Activated T-helper 1 cell treated with Interleukin-2 at 50 U/mL for 16 hours (primary cell): ENCODE measurements around the gene SLC22A23.

Experiments
- DNase-seq: peaks from one replicate; pipeline ENCODE4 v3.0.0-alpha.2; 2020; ENCODE audit warnings: low read depth

SLC22A23 gene

DNA sequence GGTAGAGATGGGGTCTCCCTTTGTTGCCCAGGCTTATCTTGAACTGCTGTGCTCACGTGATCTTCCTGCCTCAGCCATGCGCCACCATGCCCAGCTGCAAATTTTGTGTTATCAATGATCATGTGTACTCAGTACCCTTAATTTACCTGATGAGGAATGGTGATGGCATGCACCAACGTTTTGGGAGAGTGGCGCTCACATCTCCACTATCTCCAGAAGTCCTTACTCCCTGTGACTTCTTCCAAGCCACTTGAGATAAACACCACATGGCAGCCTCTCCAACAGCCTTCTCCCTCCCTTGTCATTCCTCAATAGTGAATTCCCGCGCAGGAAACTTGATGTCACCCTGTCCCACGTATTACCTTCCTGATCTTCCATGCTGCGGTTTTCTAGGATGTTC, 140.0 kb downstream of the SLC22A23 start:
- DNase-seq = no peak

- no peak for DNase-seq
These were observed 140.5 kb downstream of the SLC22A23 start for GRCh38 chr6:3316331-3316730.

DNA sequence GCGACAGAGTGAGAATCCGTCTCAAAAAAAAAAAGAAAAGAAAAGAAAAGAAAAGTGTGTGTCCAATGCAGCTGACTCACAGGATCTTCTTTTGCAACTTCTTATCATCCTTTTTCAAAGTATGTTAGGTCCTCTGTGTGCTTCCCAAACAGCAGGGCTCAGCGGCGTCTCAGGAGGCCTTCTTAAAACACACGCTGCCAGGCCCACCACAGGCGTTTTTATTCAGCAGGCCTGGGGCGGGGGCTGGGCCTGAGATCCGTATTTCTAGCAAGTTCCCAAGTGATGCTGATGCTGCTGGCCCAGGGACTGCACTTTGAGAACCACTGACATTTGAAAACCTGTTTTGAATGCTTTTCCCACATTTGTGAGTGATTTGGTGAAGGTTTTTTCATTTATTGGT, 141.0 kb downstream of the SLC22A23 start:
- no peak for DNase-seq

GRCh38 chr6:3314621-3315467, 142.0 kb downstream of the SLC22A23 start:
- DNase-seq = no peak

GRCh38 chr6:3314176-3314575, 142.7 kb downstream of the SLC22A23 start:
- no peak for DNase-seq

DNA sequence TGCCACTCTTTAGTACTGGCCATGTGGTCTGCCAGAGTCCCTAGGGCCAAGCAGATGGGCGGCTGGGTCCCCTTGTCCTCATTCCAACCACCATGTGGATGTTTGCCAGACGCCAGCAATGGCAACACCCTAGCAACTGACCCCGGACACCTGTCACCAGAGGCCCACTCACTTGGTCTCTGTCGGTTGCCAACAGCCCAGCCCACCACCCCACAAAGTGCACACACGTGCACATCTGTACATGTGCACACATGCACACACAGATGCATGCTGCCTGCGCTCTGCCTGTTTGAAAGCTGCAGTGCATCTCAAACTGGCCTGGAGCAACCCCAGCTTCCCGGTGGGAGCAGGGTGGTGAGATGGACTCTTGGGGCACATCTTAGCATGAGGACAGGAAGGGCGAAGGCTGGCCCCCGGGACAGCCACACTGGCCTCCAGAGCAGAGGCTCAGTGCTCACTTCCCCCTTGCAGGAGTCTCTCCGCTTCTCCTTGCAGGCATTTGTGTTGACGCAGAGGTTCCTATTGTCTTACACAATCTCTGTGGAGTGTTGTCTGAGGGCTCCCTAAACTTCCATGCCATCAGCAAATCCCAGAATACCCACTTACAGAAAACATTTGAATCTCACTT, 144.1 kb downstream of the SLC22A23 start:
- no peak for DNase-seq

- DNase-seq = no peak
These were observed 145.0 kb downstream of the SLC22A23 start for GRCh38 chr6:3311826-3312225.

GRCh38 chr6:3310703-3311102, 146.1 kb downstream of the SLC22A23 start:
- no peak for DNase-seq

DNA sequence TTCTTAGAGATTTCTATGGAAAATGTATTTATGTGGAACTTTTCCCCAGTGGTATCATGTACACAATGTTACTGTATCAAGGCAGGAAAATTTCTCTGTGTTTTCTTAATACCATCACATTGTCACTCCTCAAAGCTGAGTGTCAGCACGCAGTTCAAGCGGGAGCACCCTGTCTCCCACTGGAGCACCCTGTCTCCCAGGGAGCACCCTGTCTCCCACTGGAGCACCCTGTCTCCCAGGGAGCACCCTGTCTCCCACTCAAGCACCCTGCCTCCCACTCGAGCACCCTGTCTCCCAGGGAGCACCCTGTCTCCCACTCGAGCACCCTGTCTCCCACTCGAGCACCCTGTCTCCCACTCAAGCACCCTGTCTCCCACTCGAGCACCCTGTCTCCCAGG, 146.8 kb downstream of the SLC22A23 start:
- no peak for DNase-seq

GRCh38 chr6:3309391-3310050, 147.3 kb downstream of the SLC22A23 start:
- DNase-seq = no peak

DNA sequence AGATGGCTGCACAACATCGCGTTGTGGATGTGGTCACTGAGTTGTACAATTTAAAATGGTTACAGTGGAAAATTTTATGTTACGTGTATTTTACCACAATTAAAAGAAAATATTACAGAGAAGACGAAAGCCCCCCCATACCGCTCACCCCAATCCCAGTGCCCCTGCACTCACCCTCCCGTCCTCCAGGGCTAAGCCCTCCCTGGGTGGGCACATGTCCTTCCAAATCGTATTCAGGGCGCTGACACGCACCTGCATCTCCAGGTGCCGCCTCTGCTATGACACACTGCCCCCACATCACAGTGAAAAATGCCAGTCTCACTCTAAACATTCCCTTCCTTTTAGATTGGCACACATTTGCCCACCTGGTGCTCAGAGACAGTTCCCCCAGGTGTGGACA, 148.7 kb downstream of the SLC22A23 start:
- DNase-seq = no peak

DNA sequence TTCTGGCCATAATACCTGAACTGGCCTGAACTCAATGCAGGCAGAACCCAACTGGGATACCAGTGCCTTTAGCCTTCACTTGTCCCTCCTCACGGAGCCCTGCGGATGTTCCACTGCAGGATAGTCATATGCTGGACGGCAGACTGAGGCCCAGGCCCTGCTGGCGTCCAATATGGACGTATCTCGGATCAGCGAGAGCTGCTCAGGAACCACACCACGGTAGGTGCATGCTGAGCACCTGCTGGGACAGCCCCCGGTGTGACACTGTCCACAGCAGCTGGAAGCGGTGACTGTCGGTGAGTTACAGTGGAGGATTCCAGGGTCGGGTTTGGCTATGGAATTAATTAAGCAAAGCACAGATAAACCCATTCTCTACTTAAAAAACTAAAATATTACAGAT, 149.4 kb downstream of the SLC22A23 start:
- no peak for DNase-seq

GRCh38 chr6:3306848-3307247, 150.0 kb downstream of the SLC22A23 start:
- DNase-seq = no peak

- DNase-seq = no peak
These were observed 151.0 kb downstream of the SLC22A23 start for GRCh38 chr6:3305831-3306230.

- DNase-seq = no peak
These were observed 151.7 kb downstream of the SLC22A23 start for GRCh38 chr6:3305216-3305565.

- DNase-seq = no peak
These were observed 152.2 kb downstream of the SLC22A23 start for GRCh38 chr6:3304500-3305215.

GRCh38 chr6:3303795-3304411, 152.9 kb downstream of the SLC22A23 start:
- no peak for DNase-seq

- DNase-seq = no peak
These were observed 155.3 kb downstream of the SLC22A23 start for GRCh38 chr6:3301506-3301905.

DNA sequence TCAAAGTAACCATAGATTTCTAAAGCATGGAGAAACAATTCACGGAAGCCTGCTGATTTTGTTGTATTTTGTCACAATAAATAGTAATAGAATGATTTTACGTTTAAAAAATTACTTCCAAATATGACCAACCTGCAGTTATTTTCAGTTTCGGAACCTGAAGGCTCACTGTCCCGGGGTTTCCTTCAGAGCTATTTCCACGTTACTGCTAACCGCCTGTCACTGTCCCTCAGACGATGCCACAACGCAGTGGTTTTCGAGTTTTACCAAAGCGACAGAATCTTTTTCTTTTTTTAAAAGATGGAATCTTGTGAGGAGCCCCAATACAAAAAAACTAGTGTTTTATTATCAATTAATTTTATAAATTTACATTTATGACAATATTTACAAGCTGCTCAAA, 157.6 kb downstream of the SLC22A23 start:
- no peak for DNase-seq

- no peak for DNase-seq
These were observed 158.9 kb downstream of the SLC22A23 start for GRCh38 chr6:3297909-3298308.

DNA sequence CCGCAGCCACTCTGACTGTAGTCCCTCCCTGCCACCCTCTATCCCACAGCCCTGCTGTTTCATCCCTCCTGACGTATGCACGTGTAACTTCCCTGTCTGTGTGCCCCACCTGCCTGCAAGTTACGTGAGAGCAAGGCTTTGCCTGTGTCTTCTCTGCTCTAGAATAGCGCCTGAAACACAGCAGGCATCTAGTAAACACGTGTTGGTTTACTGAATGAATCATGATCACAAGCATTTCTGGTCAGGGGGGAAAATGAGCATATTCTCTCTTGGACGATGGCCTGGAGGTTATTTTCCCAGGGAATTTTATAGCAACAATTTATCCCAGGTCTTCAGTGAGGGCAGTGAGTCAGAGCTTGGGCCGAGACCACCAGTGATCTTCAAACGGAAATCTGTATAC, 159.8 kb downstream of the SLC22A23 start:
- DNase-seq = no peak

DNA sequence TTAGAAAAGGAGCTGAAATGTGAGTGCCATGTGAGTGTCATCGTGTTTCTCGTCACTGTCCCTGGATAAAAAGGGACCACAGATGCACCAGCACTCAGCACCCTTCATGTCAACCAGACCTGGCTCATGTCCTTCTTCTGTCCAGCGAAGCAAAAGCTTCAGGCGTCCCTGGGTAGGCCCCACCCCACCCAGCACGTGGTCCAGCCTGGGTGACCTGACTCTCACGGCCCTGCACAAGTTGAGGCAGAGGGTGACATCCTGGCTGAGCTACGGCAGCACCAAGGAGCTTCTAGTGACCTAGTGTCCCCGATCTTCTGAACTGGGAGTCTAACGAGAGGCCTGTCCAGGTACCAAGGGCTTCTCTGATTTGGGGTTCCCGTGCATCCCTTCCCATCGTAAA, 160.3 kb downstream of the SLC22A23 start:
- DNase-seq = no peak
